B cell (primary cell): ENCODE measurements around the gene SHB. TPM values are rescaled to one million over a fixed set of nuclear protein-coding genes. Genes with fewer than 3 reads are reported as not detected.

ENCODE experiments used
- ATAC-seq: fragments of 200-7000 bp; cut with Tn5 transposase; one replicate; pipeline ENCODE4 v1.10.0; 2021; ENCODE audit warnings: low read depth, mild to moderate bottlenecking, moderate number of reproducible peaks, moderate library complexity
- CTCF ChIA-PET: fragments of 350-600 bp; sonication (Branson Sonifier 250); formaldehyde crosslinking; loops from one replicate; lab custom pipeline; 2021; ENCODE audit warnings: antibody characterized with exemption, inconsistent platforms; lab: Charles Lee
- POLR2A ChIA-PET: fragments of 350-600 bp; sonication (Branson Sonifier 250); formaldehyde crosslinking; loops from one replicate; lab custom pipeline; 2021; ENCODE audit warnings: antibody characterized with exemption; lab: Charles Lee
- DNase-seq: peaks from one replicate; pipeline ENCODE4 v3.0.0; 2013
- H2AFZ ChIP-seq: 2 replicates; pipeline ENCODE4 v1.6.1; 2012; ENCODE audit warnings: mild to moderate bottlenecking, low read depth, low read length; ENCODE audit not compliant: insufficient read depth, poor library complexity, severe bottlenecking
- H3K27ac ChIP-seq, 2 donors: 1 replicate in 1 of 2; 2 replicates in 1 of 2; pipeline ENCODE4 v1.5.1; 2012 to 2013; ENCODE audit warnings: low read length in 2 of 2, mild to moderate bottlenecking in 2 of 2, moderate library complexity in 1 of 2
- H3K27me3 ChIP-seq, 4 experiments: fragments of 200-600 bp in 1 of 4; sonication (generic) in 1 of 4; replicated peaks in 1 of 4; 1 replicate in 2 of 4; 2 replicates in 2 of 4; pipeline versions ENCODE4 v1.6.1 to v1.7.0; 2013 to 2016; ENCODE audit warnings: low read length in 3 of 4, mild to moderate bottlenecking in 2 of 4, mixed read lengths in 1 of 4, moderate library complexity in 1 of 4; ENCODE audit not compliant: insufficient read depth in 4 of 4, control insufficient read depth in 3 of 4; ENCODE audit errors: control extremely low read depth in 1 of 4
- H3K36me3 ChIP-seq, 2 experiments: replicated peaks in 1 of 2; 1 replicate in 1 of 2; 2 replicates in 1 of 2; pipeline versions ENCODE4 v1.6.1 to v1.7.1; 2013; ENCODE audit warnings: low read length in 1 of 2; ENCODE audit not compliant: insufficient read depth in 2 of 2, control insufficient read depth in 1 of 2; ENCODE audit errors: control extremely low read depth in 1 of 2, extremely low read depth in 1 of 2
- H3K4me1 ChIP-seq, 2 donors: fragments of 200-600 bp in 1 of 2; sonication (generic) in 1 of 2; 1 replicate in 1 of 2; 2 replicates in 1 of 2; pipeline versions ENCODE4 v1.5.1 to v1.6.1; 2013 to 2017; ENCODE audit warnings: low read length in 2 of 2; ENCODE audit not compliant: control insufficient read depth in 2 of 2, insufficient read depth in 2 of 2
- H3K4me2 ChIP-seq: replicated peaks from 2 replicates; pipeline ENCODE3; 2012; ENCODE audit warnings: mild to moderate bottlenecking, low read depth, low read length; ENCODE audit not compliant: poor library complexity, severe bottlenecking
- H3K4me3 ChIP-seq, 5 experiments: fragments of 200-600 bp in 1 of 5; sonication (generic) in 1 of 5; 1 replicate in 3 of 5; 2 replicates in 2 of 5; pipeline versions ENCODE4 v1.5.1 to v1.7.0; 2011 to 2016; ENCODE audit warnings: low read length in 4 of 5, mild to moderate bottlenecking in 4 of 5, low read depth in 2 of 5, control low read depth in 1 of 5, moderate library complexity in 1 of 5; ENCODE audit not compliant: insufficient read depth in 1 of 5; ENCODE audit errors: control extremely low read depth in 1 of 5, extremely low read depth in 1 of 5
- H3K79me2 ChIP-seq: fragments of 200-600 bp; sonication (generic); one replicate; pipeline ENCODE4 v1.6.0; 2016; ENCODE audit warnings: low read length; ENCODE audit not compliant: control insufficient read depth, insufficient read depth
- H3K9ac ChIP-seq: fragments of 200-600 bp; sonication (generic); 2 replicates; pipeline ENCODE4 v1.6.1; 2017; ENCODE audit warnings: mild to moderate bottlenecking, low read length, moderate library complexity
- H3K9me3 ChIP-seq, 3 donors: one replicate each; pipeline versions ENCODE4 v1.6.1 to v1.7.1; 2013; ENCODE audit warnings: low read length in 2 of 3; ENCODE audit not compliant: control insufficient read depth in 2 of 3, insufficient read depth in 1 of 3; ENCODE audit errors: control extremely low read depth in 1 of 3
- H4K20me1 ChIP-seq: 2 replicates; pipeline ENCODE4 v1.6.0; 2012; ENCODE audit warnings: mild to moderate bottlenecking, low read length; ENCODE audit not compliant: insufficient read depth, control insufficient read depth, poor library complexity, severe bottlenecking
- H3K27ac Mint-ChIP-seq: one replicate; pipeline ENCODE4 v1.8.0; 2021; ENCODE audit warnings: mixed read lengths
- H3K27me3 Mint-ChIP-seq: one replicate; pipeline ENCODE4 v1.8.0; 2021; ENCODE audit warnings: mixed read lengths
- H3K4me1 Mint-ChIP-seq: one replicate; pipeline ENCODE4 v1.8.0; 2021; ENCODE audit warnings: mixed read lengths
- H3K4me3 Mint-ChIP-seq: one replicate; pipeline ENCODE4 v1.8.0; 2021; ENCODE audit warnings: mixed read lengths
- H3K9me3 Mint-ChIP-seq: one replicate; pipeline ENCODE4 v1.8.0; 2022; ENCODE audit warnings: mixed read lengths; ENCODE audit not compliant: insufficient read depth
- EZH2 ChIP-seq: IDR thresholded peaks from 2 replicates; pipeline ENCODE4 v1.6.1; 2012; ENCODE audit warnings: borderline replicate concordance, low read depth, mild to moderate bottlenecking, moderate library complexity, low read length; ENCODE audit not compliant: insufficient read depth, poor library complexity, severe bottlenecking
- WGBS: methylation state at CpG from one replicate; pipeline ENCODE4 v1.1.5; 2013; ENCODE audit warnings: missing lambda C conversion rate; ENCODE audit not compliant: insufficient coverage; 5-methylcytosine and 5-hydroxymethylcytosine counted together
- intact Hi-C: fragments of 100-400 bp; cut with micrococcal nuclease; formaldehyde crosslinking; loops from one replicate; pipeline ENCODE4 v1.10.0; 2022
- polyA plus RNA-seq: library from polyadenylated mRNA; depleted of rRNA; stranded (reverse); fragments of >200 nt; gene quantifications from 2 replicates; pipeline ENCODE4 v1.2.3, GENCODE V29; 2012
- total RNA-seq, 2 donors: library from RNA; stranded (reverse); fragments of 120-200 nt in 1 of 2; gene quantifications; 1 replicate in 1 of 2; 2 replicates in 1 of 2; pipeline versions ENCODE4 v1.2.3 to v1.2.4, GENCODE V29; 2013 to 2022
- TF ChIP-seq, protein P1 (sequence below): fragments of 200-600 bp; IDR thresholded peaks from one replicate; pipeline ENCODE4 v1.8.0; 2022; ENCODE audit warnings: antibody characterized with exemption, mild to moderate bottlenecking

The SHB gene
- total and polyA plus RNA-seq, 2 donors (not counting 1 experiment from before 2014, with no cell fraction given): 0.06 to 1.9 TPM

DNA sequence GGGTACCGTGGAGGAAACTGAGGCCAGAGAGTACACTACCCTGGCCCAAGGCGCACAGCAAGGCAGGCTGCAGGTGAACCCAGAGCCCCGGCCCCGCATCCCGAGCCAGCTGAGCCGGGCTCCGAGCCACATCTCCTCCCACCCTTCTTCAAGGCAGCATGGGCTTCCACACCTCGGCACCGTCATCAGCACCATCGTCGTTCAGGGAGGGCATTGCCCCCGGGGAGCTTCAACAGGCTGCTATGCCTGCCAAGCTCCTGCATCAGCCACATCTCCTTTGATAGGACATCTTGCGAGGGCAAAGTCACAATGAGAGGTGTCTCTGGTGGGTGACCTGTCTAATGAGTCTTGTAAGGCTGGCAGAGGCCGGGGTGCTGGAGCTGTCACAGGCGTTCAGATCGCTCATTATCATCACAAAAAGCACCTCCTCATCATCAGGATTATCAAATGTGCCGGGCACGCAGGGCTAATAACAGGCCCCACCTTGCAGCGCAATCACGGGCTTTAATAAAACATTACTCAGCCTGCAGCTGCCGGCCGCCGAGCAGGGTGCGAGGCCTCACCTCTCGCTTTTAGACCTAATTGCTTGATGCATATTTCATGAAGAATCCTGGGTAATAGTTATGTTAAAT lies 145.1 kb downstream of the SHB start:
- WGBS: 97% methylated on average over 19 of the region's 25 CpGs
- Histone ChIP-seq H3K4me2 (no peak overlapping the region), H3K27me3 (no peaks in the 10 kb centered on the region), H3K9ac (no peak overlapping the region), H3K4me3 (no peak overlapping the region), H2AFZ (no peak overlapping the region), H3K27ac (no peak overlapping the region), H4K20me1 (no peaks in the 10 kb centered on the region), H3K9me3 (no peaks in the 10 kb centered on the region), H3K4me1 (no peaks in the 10 kb centered on the region), H3K36me3 (no peaks in the 10 kb centered on the region), H3K79me2 (no peaks in the 10 kb centered on the region)
- POLR2A ChIA-PET: no interaction called here
- TF ChIP-seq EZH2: no peak
- TF ChIP-seq, protein P1, sequence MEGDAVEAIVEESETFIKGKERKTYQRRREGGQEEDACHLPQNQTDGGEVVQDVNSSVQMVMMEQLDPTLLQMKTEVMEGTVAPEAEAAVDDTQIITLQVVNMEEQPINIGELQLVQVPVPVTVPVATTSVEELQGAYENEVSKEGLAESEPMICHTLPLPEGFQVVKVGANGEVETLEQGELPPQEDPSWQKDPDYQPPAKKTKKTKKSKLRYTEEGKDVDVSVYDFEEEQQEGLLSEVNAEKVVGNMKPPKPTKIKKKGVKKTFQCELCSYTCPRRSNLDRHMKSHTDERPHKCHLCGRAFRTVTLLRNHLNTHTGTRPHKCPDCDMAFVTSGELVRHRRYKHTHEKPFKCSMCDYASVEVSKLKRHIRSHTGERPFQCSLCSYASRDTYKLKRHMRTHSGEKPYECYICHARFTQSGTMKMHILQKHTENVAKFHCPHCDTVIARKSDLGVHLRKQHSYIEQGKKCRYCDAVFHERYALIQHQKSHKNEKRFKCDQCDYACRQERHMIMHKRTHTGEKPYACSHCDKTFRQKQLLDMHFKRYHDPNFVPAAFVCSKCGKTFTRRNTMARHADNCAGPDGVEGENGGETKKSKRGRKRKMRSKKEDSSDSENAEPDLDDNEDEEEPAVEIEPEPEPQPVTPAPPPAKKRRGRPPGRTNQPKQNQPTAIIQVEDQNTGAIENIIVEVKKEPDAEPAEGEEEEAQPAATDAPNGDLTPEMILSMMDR: no peak
- no peak overlapping the region for H3K27ac Mint-ChIP-seq
- no peak for DNase-seq
- H3K4me3 Mint-ChIP-seq: no peak overlapping the region
- peaks cover 3% of the 10 kb centered on the region for H3K27me3 Mint-ChIP-seq
- H3K9me3 Mint-ChIP-seq: no peaks in the 10 kb centered on the region
- intact Hi-C loops: no loop called here
- no peaks in the 10 kb centered on the region for H3K4me1 Mint-ChIP-seq
- CTCF ChIA-PET: interaction anchor here (2.1 kb wide), 1 partner anchor 10 kb away, joined by 8 read pairs; no protein-coding TSS in a partner anchor
- ATAC-seq: no peak

DNA sequence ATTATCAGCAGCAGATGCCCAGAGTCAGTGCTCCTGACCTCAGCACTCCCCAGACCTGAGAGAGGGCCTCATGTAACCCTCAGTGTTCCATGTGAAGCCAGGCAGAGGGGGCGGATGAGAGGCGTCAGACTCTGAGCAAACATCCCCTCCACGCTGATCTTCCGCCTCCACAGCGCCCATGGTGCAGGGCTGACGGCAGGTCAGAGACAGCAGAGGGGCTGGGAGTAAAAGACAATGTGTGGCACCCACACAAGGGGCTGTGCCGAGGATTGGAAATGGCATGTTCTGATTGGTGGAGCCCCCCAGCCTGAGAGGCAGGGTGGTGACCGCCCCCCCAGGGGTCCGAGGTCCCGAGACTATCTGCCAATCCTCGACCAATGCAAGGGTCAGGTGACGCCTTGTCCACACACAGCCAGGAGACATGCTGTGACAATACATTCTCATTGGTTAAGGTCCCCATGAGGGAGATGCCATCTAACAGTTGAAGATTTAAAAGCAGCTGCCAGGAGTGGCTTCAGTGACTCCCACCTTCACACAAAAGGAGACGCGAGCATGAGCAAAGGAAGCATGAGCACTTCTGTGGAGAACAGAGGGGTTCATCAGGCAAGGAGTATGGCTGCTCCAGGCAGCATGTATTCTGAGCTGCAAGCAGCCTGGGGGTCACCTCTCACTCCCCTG lies 145.8 kb downstream of the SHB start:
- ATAC-seq: no peak
- intact Hi-C loops: no loop called here
- 96% methylated on average over 12 of the region's 14 CpGs for WGBS
- Mint-ChIP-seq H3K4me3 (no peak overlapping the region), H3K9me3 (no peaks in the 10 kb centered on the region), H3K4me1 (no peaks in the 10 kb centered on the region), H3K27me3 (peaks cover 3% of the 10 kb centered on the region), H3K27ac (no peak overlapping the region)
- H3K9me3 ChIP-seq: no peaks in the 10 kb centered on the region
- DNase-seq: no peak
- no peaks in the 10 kb centered on the region for H3K36me3 ChIP-seq
- H3K27ac ChIP-seq: no peak overlapping the region
- H4K20me1 ChIP-seq: no peaks in the 10 kb centered on the region
- H2AFZ ChIP-seq: no peak overlapping the region
- H3K4me2 ChIP-seq: no peak overlapping the region
- CTCF ChIA-PET: interaction anchor here (2.1 kb wide), 1 partner anchor 10 kb away, joined by 8 read pairs; no protein-coding TSS in a partner anchor
- no peaks in the 10 kb centered on the region for H3K27me3 ChIP-seq
- H3K79me2 ChIP-seq: no peaks in the 10 kb centered on the region
- H3K9ac ChIP-seq: no peak overlapping the region
- H3K4me3 ChIP-seq: no peak overlapping the region
- no peaks in the 10 kb centered on the region for H3K4me1 ChIP-seq
- TF ChIP-seq, protein P1: no peak
- TF ChIP-seq EZH2: no peak
- POLR2A ChIA-PET: no interaction called here
